Neural crest cell (in vitro differentiated cells): Measurements from ENCODE around the gene SPRYD7. TPM values are rescaled to one million over a fixed set of nuclear protein-coding genes. Genes with fewer than 3 reads are reported as not detected.

ENCODE experiments used
- DNase-seq: peaks from one replicate; pipeline ENCODE4 v3.0.0; 2021; ENCODE audit warnings: low read depth, mixed read lengths, low spot score
- H3K27ac Mint-ChIP-seq: one replicate; pipeline ENCODE4 v1.8.0; 2021; ENCODE audit warnings: mild to moderate bottlenecking, mixed read lengths; ENCODE audit not compliant: unreplicated experiment
- H3K27me3 Mint-ChIP-seq: 2 replicates; pipeline ENCODE4 v1.8.0; 2021; ENCODE audit warnings: low read depth, mild to moderate bottlenecking, mixed read lengths
- H3K36me3 Mint-ChIP-seq: 2 replicates; pipeline ENCODE4 v1.8.0; 2021; ENCODE audit warnings: low read depth, mild to moderate bottlenecking, mixed read lengths
- H3K4me1 Mint-ChIP-seq: 2 replicates; pipeline ENCODE4 v1.8.0; 2021; ENCODE audit warnings: mixed read lengths
- H3K4me3 Mint-ChIP-seq: one replicate; pipeline ENCODE4 v1.8.0; 2021; ENCODE audit warnings: mild to moderate bottlenecking, mixed read lengths
- H3K9me3 Mint-ChIP-seq: 2 replicates; pipeline ENCODE4 v1.8.0; 2021; ENCODE audit warnings: mixed read lengths
- total RNA-seq: library from RNA; stranded (reverse); gene quantifications from 2 replicates; pipeline ENCODE4 v1.2.1, GENCODE V29; 2021
- TF ChIP-seq, protein P1 (sequence below): fragments of 200-600 bp; sonication (generic); conservative IDR thresholded peaks from 2 replicates; pipeline ENCODE4 v1.5.0; 2021; ENCODE audit warnings: antibody characterized with exemption, mild to moderate bottlenecking

The SPRYD7 gene
- total RNA-seq, 1 donor from 2014 or later, result 3.8 TPM

DNA sequence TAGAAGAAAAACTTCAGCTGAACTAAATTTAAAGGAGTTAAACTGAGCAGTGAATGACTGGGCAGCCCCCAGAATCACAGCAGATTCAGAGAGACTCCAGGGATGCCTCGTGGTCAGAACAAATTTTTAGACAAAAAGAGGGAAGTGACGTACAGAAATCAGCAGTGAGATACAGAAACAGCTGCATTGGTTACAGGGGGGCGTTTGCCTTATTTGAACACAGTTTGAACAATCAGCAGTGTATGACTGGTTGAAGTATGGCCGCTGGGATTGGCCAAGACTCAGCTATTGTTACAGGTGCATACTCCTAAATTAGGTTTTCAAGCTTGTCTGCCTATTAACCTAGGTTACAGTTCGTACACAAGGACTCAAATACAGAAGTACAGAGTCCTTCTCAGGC is 2.2 kb upstream of the SPRYD7 start:
- Mint-ChIP-seq H3K27ac (no peak overlapping the region), H3K4me1 (peaks cover 15% of the 10 kb centered on the region)

DNA sequence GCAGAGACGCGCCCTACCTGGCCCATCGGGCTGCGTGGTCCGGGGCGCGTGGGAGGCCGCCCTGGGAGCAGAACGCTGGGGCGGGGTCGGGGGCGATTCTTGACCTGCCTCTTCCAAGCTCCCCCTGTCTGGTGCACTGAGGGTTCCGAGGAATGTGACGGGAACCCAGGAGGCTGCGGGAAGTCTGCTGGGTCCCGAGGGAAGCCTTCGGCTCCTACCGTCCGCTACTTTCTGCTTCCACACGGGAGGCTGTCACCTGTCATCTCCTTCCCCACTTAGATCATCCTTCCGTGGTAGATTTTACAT is 781 bp upstream of the SPRYD7 start:
- TF ChIP-seq, protein P1, sequence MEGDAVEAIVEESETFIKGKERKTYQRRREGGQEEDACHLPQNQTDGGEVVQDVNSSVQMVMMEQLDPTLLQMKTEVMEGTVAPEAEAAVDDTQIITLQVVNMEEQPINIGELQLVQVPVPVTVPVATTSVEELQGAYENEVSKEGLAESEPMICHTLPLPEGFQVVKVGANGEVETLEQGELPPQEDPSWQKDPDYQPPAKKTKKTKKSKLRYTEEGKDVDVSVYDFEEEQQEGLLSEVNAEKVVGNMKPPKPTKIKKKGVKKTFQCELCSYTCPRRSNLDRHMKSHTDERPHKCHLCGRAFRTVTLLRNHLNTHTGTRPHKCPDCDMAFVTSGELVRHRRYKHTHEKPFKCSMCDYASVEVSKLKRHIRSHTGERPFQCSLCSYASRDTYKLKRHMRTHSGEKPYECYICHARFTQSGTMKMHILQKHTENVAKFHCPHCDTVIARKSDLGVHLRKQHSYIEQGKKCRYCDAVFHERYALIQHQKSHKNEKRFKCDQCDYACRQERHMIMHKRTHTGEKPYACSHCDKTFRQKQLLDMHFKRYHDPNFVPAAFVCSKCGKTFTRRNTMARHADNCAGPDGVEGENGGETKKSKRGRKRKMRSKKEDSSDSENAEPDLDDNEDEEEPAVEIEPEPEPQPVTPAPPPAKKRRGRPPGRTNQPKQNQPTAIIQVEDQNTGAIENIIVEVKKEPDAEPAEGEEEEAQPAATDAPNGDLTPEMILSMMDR, result no peak
- Mint-ChIP-seq H3K9me3 (no peaks in the 10 kb centered on the region), H3K4me1 (peaks cover 15% of the 10 kb centered on the region), H3K4me3 (peak overlapping the region; percentile 97), H3K36me3 (no peaks in the 10 kb centered on the region), H3K27me3 (peaks cover 6% of the 10 kb centered on the region), H3K27ac (no peak overlapping the region)
- DNase-seq, result no peak

More for the DNA sequence above, 2.2 kb upstream of the SPRYD7 start:
- H3K36me3 Mint-ChIP-seq, result no peaks in the 10 kb centered on the region
- no peak for DNase-seq
- no peak overlapping the region for H3K4me3 Mint-ChIP-seq
- H3K27me3 Mint-ChIP-seq, result peaks cover 6% of the 10 kb centered on the region
- peaks cover 2% of the 10 kb centered on the region for H3K9me3 Mint-ChIP-seq
- TF ChIP-seq, protein P1, result no peak

DNA sequence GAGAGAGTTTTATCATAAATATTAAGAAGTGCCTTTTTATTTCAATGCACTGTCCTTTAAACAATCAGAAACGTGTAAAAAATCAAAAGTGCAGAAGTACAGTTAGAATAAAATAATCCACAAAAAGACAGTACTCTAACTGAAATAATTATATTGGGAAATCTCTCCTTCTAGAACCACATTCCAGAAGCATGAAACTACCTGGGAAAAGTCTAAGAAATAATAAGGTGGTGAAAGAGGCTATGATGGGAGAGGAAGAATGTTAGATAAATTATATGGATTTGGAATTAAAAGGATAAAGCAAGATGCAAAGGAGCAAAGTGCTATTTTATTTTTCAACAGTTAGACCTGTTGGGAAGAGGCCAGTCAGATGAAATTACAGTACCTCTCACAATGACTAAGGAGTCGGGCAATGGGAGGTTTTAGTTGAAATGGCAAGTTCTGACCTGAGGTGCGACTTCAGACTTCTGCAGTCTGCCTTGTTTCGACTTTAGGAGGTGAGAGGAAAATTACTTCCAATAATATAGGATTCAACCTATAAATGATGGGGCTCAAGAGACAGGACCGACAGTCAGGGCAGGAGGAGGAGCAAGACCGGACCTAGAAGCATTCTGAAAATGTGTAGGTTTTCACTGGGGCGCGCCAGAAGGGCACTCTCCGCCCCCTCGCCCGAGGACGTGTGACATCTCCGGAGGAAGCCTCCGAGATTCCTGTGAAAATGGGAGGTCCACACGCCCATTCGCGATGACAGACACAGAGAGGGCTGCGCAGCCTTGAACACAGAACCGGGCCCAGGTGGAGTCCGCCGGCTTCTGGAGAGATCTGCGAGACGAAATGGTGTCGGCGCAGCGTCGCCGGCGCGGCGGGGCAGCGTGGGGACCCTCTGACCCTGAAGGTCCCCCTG is 717 bp downstream of the SPRYD7 start:
- TF ChIP-seq, protein P1, result no peak
- H3K4me3 Mint-ChIP-seq, result peak overlapping the region; percentile 97
- H3K9me3 Mint-ChIP-seq, result no peaks in the 10 kb centered on the region
- peaks cover 6% of the 10 kb centered on the region for H3K27me3 Mint-ChIP-seq
- H3K36me3 Mint-ChIP-seq, result no peaks in the 10 kb centered on the region
- peaks cover 15% of the 10 kb centered on the region for H3K4me1 Mint-ChIP-seq
- no peak overlapping the region for H3K27ac Mint-ChIP-seq
- DNase-seq, result no peak

DNA sequence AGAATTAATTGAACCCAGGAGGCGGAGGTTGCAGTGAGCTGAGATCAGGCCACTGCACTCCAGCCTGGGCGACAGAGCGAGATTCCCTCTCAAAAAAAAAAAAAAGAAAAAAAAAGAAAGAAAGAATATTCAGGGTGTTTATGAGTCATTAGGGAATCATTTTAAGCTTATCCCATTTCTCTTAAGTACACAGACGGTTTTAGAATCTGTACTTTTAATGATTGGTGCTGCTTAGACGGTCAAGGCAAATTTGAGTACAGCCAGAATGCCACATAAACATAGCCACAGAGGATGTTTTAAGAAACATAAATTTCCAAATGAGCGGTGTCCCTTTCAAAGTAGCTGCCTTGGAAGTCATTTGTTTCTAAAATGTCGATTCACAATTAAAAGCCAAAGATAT is 2.6 kb downstream of the SPRYD7 start:
- H3K4me3 Mint-ChIP-seq, result peak overlapping the region; percentile 97
- no peaks in the 10 kb centered on the region for H3K36me3 Mint-ChIP-seq
- peaks cover 6% of the 10 kb centered on the region for H3K27me3 Mint-ChIP-seq
- H3K4me1 Mint-ChIP-seq, result peaks cover 15% of the 10 kb centered on the region
- no peak overlapping the region for H3K27ac Mint-ChIP-seq
- no peaks in the 10 kb centered on the region for H3K9me3 Mint-ChIP-seq
- no peak for DNase-seq
- TF ChIP-seq, protein P1, result no peak

DNA sequence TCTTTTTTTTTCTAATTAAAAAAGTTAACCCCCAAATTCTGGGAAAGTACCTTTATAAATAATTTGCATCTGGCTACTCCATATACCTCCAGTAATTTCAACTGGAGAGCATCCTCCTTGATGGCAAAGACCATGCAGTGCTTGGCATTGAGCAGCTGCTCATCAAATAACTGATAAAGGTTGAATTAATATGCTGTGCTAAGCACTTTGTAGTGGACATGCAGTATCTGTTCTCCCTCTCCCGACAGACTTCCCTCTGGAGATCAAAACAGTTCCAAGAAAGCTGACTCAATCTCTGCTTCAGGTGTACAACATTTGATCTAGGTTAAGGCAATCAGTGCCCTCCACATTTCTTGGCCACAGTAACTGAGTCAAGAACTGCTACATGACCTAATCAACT is 3.3 kb downstream of the SPRYD7 start:
- Mint-ChIP-seq H3K27ac (no peak overlapping the region), H3K4me1 (peaks cover 15% of the 10 kb centered on the region), H3K9me3 (no peaks in the 10 kb centered on the region), H3K27me3 (peaks cover 6% of the 10 kb centered on the region), H3K4me3 (peak overlapping the region; percentile 97), H3K36me3 (no peaks in the 10 kb centered on the region)
- DNase-seq, result no peak
- TF ChIP-seq, protein P1, result no peak
